GM12874 (cell line): ENCODE measurements around the gene IFRD2.

ENCODE experiments used
- TF ChIP-seq, protein P1 (sequence below): IDR thresholded peaks from 2 replicates; pipeline ENCODE4 v1.5.1; 2011; ENCODE audit warnings: low read depth, mild to moderate bottlenecking, control low read depth, low read length, moderate library complexity; ENCODE audit not compliant: insufficient read depth

IFRD2 gene

DNA sequence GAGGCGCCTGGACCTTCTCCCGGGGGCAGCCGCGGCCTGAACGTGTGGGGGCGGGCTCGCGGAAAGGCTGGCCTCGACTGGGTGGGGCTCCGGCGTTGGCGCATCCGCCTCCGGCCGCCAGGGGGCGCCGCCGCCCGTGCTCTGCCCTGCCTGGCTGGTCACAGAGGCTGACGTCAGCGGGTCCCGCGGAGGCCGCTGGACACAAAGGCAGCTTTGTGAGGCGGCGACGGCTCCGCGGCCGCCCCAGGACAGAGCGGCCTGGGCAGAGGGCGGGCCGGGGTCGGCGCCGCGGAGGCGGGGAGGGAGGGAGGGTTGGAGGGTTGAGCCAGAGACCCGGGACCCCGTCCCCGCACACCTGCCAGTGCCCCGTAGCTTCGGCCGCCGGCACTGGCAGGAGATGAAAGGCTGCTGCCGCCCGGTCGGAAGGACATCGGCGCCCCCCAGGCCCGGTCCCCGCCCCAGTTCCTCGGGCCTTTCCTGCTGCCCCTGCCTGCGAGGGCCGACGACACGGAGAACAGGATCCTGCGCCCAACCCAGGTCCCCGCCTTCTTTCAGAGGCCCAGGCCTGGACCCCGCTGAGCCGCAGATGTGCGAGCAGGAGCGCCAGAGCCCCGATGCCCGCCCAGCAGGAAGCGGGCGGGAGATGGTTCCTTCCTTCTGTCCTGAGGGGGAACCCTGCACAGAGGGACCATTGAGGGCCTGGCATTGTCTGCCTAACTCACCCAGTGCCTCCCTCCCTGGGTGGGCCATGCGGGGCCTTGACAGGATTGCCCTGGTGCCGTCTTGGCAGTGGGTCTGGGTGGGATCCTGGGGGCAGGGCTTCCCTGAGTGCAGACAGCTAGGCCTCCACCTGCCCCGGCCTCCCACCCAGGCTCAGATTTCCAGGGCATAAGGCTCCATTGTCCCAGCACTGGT, 31.9 kb downstream of the IFRD2 start:
- TF ChIP-seq, protein P1, sequence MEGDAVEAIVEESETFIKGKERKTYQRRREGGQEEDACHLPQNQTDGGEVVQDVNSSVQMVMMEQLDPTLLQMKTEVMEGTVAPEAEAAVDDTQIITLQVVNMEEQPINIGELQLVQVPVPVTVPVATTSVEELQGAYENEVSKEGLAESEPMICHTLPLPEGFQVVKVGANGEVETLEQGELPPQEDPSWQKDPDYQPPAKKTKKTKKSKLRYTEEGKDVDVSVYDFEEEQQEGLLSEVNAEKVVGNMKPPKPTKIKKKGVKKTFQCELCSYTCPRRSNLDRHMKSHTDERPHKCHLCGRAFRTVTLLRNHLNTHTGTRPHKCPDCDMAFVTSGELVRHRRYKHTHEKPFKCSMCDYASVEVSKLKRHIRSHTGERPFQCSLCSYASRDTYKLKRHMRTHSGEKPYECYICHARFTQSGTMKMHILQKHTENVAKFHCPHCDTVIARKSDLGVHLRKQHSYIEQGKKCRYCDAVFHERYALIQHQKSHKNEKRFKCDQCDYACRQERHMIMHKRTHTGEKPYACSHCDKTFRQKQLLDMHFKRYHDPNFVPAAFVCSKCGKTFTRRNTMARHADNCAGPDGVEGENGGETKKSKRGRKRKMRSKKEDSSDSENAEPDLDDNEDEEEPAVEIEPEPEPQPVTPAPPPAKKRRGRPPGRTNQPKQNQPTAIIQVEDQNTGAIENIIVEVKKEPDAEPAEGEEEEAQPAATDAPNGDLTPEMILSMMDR, result peak; percentile 100

DNA sequence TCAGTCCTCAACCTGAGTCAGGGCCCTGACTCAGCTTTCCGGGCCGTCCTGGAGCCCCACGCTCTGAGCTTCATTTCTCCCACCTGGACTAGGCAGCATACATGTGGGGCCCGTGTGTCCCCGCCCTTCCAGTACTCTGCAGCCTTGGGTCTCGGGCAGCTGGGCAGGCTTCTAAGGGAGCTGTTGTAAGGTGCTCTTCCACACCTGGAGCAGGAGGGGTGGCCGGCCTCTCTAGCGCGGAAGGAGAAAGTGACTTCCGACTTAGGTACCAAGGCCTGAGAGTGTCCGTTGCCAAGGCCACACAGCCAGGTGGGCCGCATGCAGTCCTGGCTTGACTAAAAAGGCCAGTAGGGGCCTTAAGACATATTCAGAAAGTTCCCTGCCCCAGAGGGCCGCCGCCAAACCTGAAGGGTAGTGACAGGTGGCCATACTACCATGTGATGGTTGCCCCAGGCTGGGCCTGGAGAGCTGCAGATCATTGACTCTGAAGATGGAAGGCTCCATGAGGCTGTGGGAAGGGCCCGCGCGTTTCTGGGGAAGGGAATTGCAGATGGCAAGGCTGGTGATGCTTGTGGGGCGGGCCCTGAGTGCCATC, 32.7 kb downstream of the IFRD2 start:
- TF ChIP-seq, protein P1, result no peak

DNA sequence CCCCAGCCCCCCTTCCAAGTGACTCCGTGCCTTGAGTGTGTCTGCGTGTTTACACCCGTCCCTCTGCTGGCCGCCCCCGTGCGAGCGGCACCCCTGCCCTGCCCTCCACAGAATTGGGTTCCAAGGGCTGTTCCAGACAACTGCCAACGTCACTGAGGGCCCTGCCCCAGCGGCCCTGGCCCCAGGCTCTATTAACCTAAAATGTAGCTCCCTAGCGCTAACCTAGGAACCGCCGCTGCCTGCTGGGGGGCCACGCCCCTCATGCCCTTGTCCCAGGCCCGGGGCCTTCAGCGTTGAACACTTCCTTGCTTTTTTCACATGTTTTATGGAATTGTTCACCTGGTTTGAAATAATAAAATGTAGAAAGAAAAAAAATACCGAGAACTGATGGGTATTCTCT, 33.2 kb downstream of the IFRD2 start:
- TF ChIP-seq, protein P1, result no peak

DNA sequence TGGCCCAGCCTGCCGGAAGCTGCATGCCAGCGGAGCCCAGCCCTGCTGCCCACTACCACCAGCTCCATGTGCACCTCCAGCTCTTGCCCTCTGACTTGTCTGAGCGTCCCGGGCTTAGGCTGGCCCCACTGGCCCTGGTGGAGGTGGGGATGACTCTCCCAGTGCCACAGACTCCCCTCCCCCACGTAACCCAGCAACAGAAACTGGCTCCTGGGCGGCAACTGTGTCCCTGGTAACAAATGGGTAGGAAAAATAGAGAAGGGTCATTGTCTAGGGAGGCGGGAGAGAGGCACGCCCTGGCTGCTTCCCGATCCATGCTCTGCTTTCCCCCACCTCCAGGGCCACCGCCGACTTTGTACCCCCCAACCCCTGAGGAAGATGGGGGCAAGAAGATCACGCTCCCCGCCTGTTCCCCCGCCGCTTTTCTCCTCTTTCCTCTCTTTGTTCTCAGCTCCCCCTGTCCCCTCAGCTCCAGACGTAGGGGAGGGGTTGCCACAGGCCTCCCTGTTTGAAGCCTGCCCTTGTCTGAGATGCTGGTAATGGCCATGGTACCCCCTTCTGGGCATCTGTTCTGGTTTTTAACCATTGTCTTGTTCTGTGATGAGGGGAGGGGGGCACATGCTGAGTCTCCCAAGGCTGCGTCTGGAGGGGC, 34.1 kb downstream of the IFRD2 start:
- TF ChIP-seq, protein P1, result no peak

DNA sequence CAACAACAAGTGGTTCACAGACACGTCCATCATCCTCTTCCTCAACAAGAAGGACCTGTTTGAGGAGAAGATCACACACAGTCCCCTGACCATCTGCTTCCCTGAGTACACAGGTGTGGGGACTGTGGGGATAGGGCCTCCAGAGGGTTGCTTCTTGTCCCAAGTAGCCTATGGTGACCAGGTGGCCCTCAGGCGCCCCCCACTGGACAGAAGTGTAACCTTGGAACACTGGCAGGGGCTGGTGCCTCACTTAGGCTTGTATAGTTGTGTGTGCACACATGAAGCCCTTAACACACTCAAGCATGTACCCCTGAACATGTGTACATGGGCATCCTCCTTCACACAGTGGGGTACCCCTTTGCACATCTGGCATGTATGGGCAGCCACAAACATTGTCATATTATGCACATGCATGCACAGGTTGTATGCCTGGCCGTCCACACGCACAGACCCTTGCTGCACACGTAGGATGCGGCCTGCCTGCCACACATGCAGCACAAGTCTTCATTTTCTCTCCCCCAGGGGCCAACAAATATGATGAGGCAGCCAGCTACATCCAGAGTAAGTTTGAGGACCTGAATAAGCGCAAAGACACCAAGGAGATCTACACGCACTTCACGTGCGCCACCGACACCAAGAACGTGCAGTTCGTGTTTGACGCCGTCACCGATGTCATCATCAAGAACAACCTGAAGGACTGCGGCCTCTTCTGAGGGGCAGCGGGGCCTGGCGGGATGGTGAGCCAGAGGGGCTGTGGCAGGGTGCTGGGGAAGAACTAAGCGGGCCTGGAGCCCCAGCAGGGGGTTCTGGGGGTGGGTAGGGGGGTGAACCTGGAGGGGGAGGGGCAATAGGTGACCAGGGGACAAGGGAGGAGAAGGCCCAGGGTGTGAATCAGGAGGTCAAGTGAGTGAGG, 35.0 kb downstream of the IFRD2 start:
- TF ChIP-seq, protein P1, result peak; percentile 60

DNA sequence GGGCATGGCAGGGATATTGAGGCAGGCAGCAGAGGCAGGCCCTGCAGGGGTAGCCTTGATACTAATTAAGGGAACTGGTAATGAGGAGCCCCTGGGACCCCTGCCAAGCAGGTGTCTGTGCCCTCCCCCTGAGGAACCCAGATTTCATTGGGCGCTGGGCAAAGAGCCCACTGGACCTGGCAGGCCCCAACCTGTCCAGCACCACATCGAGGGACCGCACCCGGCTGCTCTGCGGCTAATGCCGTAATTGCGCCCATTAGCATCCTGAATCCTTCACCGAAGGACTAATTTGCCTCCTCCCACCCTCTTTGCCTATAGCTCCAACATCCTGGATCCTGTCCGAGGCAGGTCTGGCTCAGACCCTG, 37.0 kb downstream of the IFRD2 start:
- TF ChIP-seq, protein P1, result no peak
